Muscle of leg (tissue), 11 donors: ENCODE results near the gene LRRTM4. TPM values are rescaled to one million over a fixed set of nuclear protein-coding genes. Genes with fewer than 3 reads are reported as not detected.
"Not testable (repeated sequence)": the region's sequence is repeated elsewhere in the genome, so short reads cannot be mapped to it uniquely, and the experiment has no call there.

Experiments
- DNase-seq: peaks from one replicate; pipeline ENCODE4 v3.0.0; 2013
- H3K27ac ChIP-seq: one replicate; pipeline ENCODE4 v1.5.1; 2013; ENCODE audit warnings: mild to moderate bottlenecking, low read length, control low read depth
- H3K27me3 ChIP-seq: one replicate; pipeline ENCODE4 v1.6.1; 2013; ENCODE audit warnings: low read length; ENCODE audit not compliant: control insufficient read depth, insufficient read depth
- H3K36me3 ChIP-seq: one replicate; pipeline ENCODE4 v1.6.1; 2013; ENCODE audit warnings: low read length; ENCODE audit not compliant: control insufficient read depth, insufficient read depth
- H3K4me1 ChIP-seq: one replicate; pipeline ENCODE4 v1.6.1; 2013; ENCODE audit warnings: low read length; ENCODE audit not compliant: control insufficient read depth, insufficient read depth
- H3K4me3 ChIP-seq: one replicate; pipeline ENCODE4 v1.5.1; 2013; ENCODE audit warnings: low read length, control low read depth
- H3K9me3 ChIP-seq: replicated peaks from 2 replicates; pipeline ENCODE4 v1.6.1; 2013; ENCODE audit warnings: low read depth, low read length; ENCODE audit not compliant: control insufficient read depth
- WGBS: methylation state at CpG from one replicate; pipeline ENCODE4 v1.1.5; 2013; ENCODE audit warnings: missing lambda C conversion rate; ENCODE audit not compliant: insufficient coverage; 5-methylcytosine and 5-hydroxymethylcytosine counted together
- polyA plus RNA-seq, 8 donors: library from polyadenylated mRNA; unstranded; fragments of 120-200 nt; gene quantifications; one replicate each; pipeline versions ENCODE4 v1.2.1 to v1.2.3, GENCODE V29; 2013; ENCODE audit warnings: inconsistent platforms in 1 of 8, low replicate concordance in 1 of 8; ENCODE audit not compliant: insufficient read length in 8 of 8, insufficient read depth in 1 of 8
- total RNA-seq: library from RNA; stranded (reverse); fragments of 120-200 nt; gene quantifications from one replicate; pipeline ENCODE4 v1.2.4, GENCODE V29; 2013

Gene LRRTM4
- total and polyA plus RNA-seq, 9 donors: 0.24 to 2.5 (median 0.73) TPM

- no peaks in the 10 kb centered on the region for H3K27me3 ChIP-seq
- 48% methylated on average over 2 of the region's 2 CpGs for WGBS
- peak; percentile 25 for DNase-seq
These were observed 467.2 kb downstream of the LRRTM4 start for GRCh38 chr2:77054938-77055337.

DNA sequence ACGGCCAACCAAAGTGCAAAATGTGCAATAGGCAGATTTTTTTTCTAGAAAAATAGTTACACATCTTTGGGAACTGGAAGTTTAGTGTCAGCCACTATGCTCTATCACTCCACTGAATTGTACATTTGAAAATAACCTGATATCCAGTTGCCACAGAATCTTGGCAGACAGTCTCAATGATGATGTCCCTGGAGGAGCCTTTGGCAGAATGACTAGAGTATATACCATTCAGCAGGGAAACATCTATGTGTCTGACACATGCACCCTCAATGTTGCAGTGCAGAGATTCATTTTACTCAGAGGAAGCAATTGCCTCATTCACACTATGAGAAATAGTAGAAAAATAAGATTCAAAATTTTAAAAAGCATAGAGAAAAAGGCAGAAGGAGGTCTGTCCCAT, 475.8 kb downstream of the LRRTM4 start:
- Histone ChIP-seq H3K27ac (no peak overlapping the region), H3K4me1 (no peaks in the 10 kb centered on the region), H3K36me3 (no peaks in the 10 kb centered on the region), H3K9me3 (no peaks in the 10 kb centered on the region), H3K27me3 (no peaks in the 10 kb centered on the region), H3K4me3 (no peak overlapping the region)
- peak; percentile 2 for DNase-seq
- no CpG with 5 or more reads among the region's 1 CpG for WGBS

More at GRCh38 chr2:77054938-77055337, 467.2 kb downstream of the LRRTM4 start:
- no peaks in the 10 kb centered on the region for H3K4me1 ChIP-seq
- no peaks in the 10 kb centered on the region for H3K36me3 ChIP-seq
- no peak overlapping the region for H3K4me3 ChIP-seq
- no peaks in the 10 kb centered on the region for H3K9me3 ChIP-seq
- no peak overlapping the region for H3K27ac ChIP-seq

DNA sequence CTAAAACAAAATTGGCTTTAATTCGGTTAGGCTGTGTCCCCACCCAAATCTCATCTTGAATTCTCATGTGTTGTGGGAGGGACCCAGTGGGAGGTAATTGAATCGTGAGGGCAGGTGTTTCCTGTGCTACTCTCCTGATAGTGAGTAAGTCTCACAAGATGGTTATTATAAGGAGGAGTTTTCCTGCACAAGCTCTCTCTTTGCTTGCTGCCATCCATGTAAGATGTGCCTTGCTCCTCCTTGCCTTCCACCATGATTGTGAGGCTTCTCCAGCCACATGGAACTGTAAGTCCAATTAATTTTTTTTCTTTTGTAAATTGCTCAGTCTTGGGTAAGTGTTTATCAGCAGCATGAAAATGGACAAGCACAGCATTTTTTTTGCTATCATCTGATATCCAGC, 476.7 kb downstream of the LRRTM4 start:
- WGBS: no CpG with 5 or more reads among the region's 2 CpGs
- not testable (repeated sequence) for H3K9me3 ChIP-seq, H3K4me1 ChIP-seq, H3K27me3 ChIP-seq, DNase-seq, H3K36me3 ChIP-seq, H3K4me3 ChIP-seq, H3K27ac ChIP-seq

- no peaks in the 10 kb centered on the region for H3K36me3 ChIP-seq
- WGBS: no CpG with 5 or more reads among the region's 4 CpGs
- no peak for DNase-seq
These were observed 487.7 kb downstream of the LRRTM4 start for GRCh38 chr2:77034445-77034844.

GRCh38 chr2:77029237-77029636, 492.9 kb downstream of the LRRTM4 start:
- H3K36me3 ChIP-seq, H3K9me3 ChIP-seq, DNase-seq, H3K4me3 ChIP-seq, H3K27me3 ChIP-seq, H3K4me1 ChIP-seq, H3K27ac ChIP-seq: not testable (repeated sequence)
- 89% methylated on average over 4 of the region's 5 CpGs for WGBS

More at GRCh38 chr2:77034445-77034844, 487.7 kb downstream of the LRRTM4 start:
- H3K9me3 ChIP-seq: no peaks in the 10 kb centered on the region
- no peaks in the 10 kb centered on the region for H3K4me1 ChIP-seq
- no peak overlapping the region for H3K27ac ChIP-seq
- no peak overlapping the region for H3K4me3 ChIP-seq
- no peaks in the 10 kb centered on the region for H3K27me3 ChIP-seq

DNA sequence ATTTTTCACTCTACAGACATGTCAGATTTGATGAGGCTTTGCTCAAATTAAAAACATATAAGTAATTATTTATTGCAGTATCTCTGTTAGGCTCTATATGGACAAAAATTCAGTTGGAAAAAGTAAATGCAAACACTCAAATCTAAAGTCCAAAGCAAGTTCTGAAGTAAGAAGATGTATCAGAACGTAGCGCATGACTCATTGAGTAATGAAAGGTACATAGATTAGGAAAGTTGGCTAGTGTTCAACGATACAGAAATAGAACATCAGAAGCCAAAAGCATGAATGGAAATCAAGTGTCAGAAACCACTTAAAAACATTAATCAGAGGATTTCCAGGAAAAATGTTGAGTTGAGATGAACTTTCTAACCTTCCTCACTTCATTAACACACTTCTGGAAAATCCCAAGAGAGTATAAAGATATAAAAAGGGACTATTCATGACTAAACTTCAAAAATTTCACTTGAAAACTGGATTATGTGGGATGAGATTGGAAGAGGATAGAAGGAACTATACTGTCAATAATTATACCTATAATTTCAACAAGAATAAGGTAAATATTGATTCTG, 494.1 kb downstream of the LRRTM4 start:
- no CpG with 5 or more reads among the region's 3 CpGs for WGBS

GRCh38 chr2:77025714-77026113, 496.5 kb downstream of the LRRTM4 start:
- H3K9me3 ChIP-seq: no peaks in the 10 kb centered on the region
- no peak for DNase-seq
- H3K4me3 ChIP-seq: no peak overlapping the region
- WGBS: no CpG with 5 or more reads among the region's 4 CpGs
- no peaks in the 10 kb centered on the region for H3K27me3 ChIP-seq
- no peak overlapping the region for H3K27ac ChIP-seq
- H3K36me3 ChIP-seq: no peaks in the 10 kb centered on the region
- no peaks in the 10 kb centered on the region for H3K4me1 ChIP-seq

More for the DNA sequence above, 494.1 kb downstream of the LRRTM4 start:
- Histone ChIP-seq H3K4me1 (no peaks in the 10 kb centered on the region), H3K9me3 (no peaks in the 10 kb centered on the region), H3K36me3 (no peaks in the 10 kb centered on the region), H3K4me3 (no peak overlapping the region), H3K27ac (no peak overlapping the region), H3K27me3 (no peaks in the 10 kb centered on the region)
- no peak for DNase-seq

DNA sequence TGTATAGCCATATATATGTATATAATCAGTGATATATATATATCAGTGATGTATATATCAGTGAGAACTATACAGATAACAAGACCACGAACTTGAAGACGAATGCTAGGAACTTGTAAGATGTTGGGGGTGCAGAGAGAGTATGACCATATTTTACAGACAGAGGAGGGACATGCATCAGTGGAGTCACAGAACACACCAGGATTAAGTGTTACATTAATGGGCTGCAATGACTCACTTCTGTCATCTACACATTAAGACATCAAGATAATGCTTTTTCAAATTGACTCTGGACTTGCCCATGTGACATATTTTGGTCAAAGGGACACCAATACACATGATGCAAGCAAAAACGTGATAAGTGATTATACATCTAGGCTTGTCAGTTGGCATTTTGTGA, 501.0 kb downstream of the LRRTM4 start:
- no peaks in the 10 kb centered on the region for H3K9me3 ChIP-seq
- H3K27me3 ChIP-seq: no peaks in the 10 kb centered on the region
- no peak for DNase-seq
- no peaks in the 10 kb centered on the region for H3K4me1 ChIP-seq
- no peaks in the 10 kb centered on the region for H3K36me3 ChIP-seq
- H3K27ac ChIP-seq: no peak overlapping the region
- H3K4me3 ChIP-seq: no peak overlapping the region
- WGBS: no CpG with 5 or more reads among the region's 3 CpGs

GRCh38 chr2:77018219-77018618, 504.0 kb downstream of the LRRTM4 start:
- Histone ChIP-seq H3K4me3 (no peak overlapping the region), H3K27me3 (no peaks in the 10 kb centered on the region), H3K27ac (no peak overlapping the region), H3K36me3 (no peaks in the 10 kb centered on the region), H3K9me3 (no peaks in the 10 kb centered on the region), H3K4me1 (no peaks in the 10 kb centered on the region)
- no CpG with 5 or more reads among the region's 1 CpG for WGBS
- DNase-seq: no peak

DNA sequence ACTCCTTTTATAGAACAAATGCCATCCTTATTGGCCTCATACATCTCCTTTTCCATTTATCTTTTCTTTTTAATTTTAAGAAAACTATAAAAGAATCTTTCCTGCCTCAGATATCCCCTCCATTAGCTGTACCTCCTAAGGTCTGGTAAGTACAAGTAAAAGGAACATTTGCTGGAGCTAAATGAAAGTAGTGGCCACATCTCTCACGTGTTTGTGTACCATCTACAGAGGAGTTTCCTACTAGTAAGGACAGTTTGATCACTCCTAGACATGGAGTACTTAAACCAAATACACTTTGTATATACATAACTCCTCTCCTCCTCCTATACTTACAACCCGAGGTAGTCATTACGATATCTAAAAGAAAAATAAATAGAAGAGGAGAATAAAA, 504.8 kb downstream of the LRRTM4 start:
- Histone ChIP-seq H3K4me1 (no peaks in the 10 kb centered on the region), H3K36me3 (no peaks in the 10 kb centered on the region), H3K27me3 (no peaks in the 10 kb centered on the region), H3K9me3 (no peaks in the 10 kb centered on the region), H3K27ac (no peak overlapping the region), H3K4me3 (no peak overlapping the region)
- no peak for DNase-seq
- no CpG with 5 or more reads among the region's 3 CpGs for WGBS
